Measurements from ENCODE around the gene BTNL9.
"Not testable (repeated sequence)": the region's sequence is repeated elsewhere in the genome, so short reads cannot be mapped to it uniquely, and the experiment has no call there.

BTNL9 gene

GRCh38 chr5:181039931-181040630 lies at the start of gene BTNL9:
TSS of gene BTNL9 (plus strand) at chr5:181040266. CDS start at chr5:181045490, 5,224 bp downstream.
- DNase-seq, result no peak

- DNase-seq, result no peak
Measured at GRCh38 chr5:180990882-180991242, 49.2 kb upstream of the BTNL9 start.

- no peak for DNase-seq
Measured at GRCh38 chr5:181001947-181002346, 38.1 kb upstream of the BTNL9 start.

- no peak for DNase-seq
Measured at GRCh38 chr5:181005791-181006190, 34.3 kb upstream of the BTNL9 start.

- no peak for DNase-seq
Measured at GRCh38 chr5:181008136-181008535, 31.9 kb upstream of the BTNL9 start.

GRCh38 chr5:181010018-181010417 lies 30.0 kb upstream of the BTNL9 start:
- DNase-seq, result not testable (repeated sequence)

- DNase-seq, result not testable (repeated sequence)
Measured at GRCh38 chr5:181014654-181015053, 25.4 kb upstream of the BTNL9 start.

- DNase-seq, result not testable (repeated sequence)
Measured at GRCh38 chr5:181017448-181017847, 22.6 kb upstream of the BTNL9 start.

- no peak for DNase-seq
Measured at GRCh38 chr5:181020688-181021087, 19.4 kb upstream of the BTNL9 start.

GRCh38 chr5:181024245-181025064 lies 15.6 kb upstream of the BTNL9 start:
- no peak for DNase-seq

GRCh38 chr5:181027452-181028031 lies 12.5 kb upstream of the BTNL9 start:
- DNase-seq, result no peak

GRCh38 chr5:181028032-181028819 lies 11.8 kb upstream of the BTNL9 start:
- DNase-seq, result no peak

GRCh38 chr5:181031716-181032115 lies 8.3 kb upstream of the BTNL9 start:
- no peak for DNase-seq

- no peak for DNase-seq
Measured at GRCh38 chr5:181035991-181036815, 3.9 kb upstream of the BTNL9 start.

GRCh38 chr5:181036816-181037364 lies 3.2 kb upstream of the BTNL9 start:
- DNase-seq, result no peak

GRCh38 chr5:181037365-181037861 lies 2.7 kb upstream of the BTNL9 start:
- no peak for DNase-seq

GRCh38 chr5:181039471-181039870 lies 595 bp upstream of the BTNL9 start:
- DNase-seq, result no peak

GRCh38 chr5:181040631-181040945 lies 522 bp downstream of the BTNL9 start:
- no peak for DNase-seq

GRCh38 chr5:181041043-181041442 lies 977 bp downstream of the BTNL9 start:
- DNase-seq, result no peak

GRCh38 chr5:181042036-181042713 lies 2.1 kb downstream of the BTNL9 start:
- no peak for DNase-seq

- DNase-seq, result no peak
Measured at GRCh38 chr5:181042722-181043121, 2.7 kb downstream of the BTNL9 start.
